Measurements from ENCODE around the gene CSK.

The CSK gene

DNA sequence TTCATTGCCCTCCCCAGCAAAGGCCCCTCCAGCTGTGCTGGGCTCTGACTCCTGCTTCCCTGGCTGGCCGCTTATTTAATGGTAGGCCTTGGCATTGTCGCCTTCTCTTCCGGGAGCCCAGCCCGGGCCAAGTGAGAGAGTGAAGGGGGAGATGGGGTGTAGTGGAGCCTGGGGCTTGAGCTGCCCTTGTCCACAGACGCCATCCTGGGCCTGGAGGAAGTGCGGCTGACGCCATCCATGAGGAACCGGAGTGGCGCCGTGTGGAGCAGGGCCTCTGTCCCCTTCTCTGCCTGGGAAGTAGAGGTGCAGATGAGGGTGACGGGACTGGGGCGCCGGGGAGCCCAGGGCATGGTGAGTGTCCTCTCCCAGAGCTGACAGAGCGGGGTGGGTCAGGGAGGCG lies 34.1 kb downstream of the CSK start:
- H3K27ac ChIP-seq = peak overlapping the region; percentile 81
- no peak for TF ChIP-seq ZFX (IDR thresholded peaks at IDR 0.05)
- TF ChIP-seq, protein P1, sequence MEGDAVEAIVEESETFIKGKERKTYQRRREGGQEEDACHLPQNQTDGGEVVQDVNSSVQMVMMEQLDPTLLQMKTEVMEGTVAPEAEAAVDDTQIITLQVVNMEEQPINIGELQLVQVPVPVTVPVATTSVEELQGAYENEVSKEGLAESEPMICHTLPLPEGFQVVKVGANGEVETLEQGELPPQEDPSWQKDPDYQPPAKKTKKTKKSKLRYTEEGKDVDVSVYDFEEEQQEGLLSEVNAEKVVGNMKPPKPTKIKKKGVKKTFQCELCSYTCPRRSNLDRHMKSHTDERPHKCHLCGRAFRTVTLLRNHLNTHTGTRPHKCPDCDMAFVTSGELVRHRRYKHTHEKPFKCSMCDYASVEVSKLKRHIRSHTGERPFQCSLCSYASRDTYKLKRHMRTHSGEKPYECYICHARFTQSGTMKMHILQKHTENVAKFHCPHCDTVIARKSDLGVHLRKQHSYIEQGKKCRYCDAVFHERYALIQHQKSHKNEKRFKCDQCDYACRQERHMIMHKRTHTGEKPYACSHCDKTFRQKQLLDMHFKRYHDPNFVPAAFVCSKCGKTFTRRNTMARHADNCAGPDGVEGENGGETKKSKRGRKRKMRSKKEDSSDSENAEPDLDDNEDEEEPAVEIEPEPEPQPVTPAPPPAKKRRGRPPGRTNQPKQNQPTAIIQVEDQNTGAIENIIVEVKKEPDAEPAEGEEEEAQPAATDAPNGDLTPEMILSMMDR (conservative IDR thresholded peaks at IDR 0.05) = no peak

DNA sequence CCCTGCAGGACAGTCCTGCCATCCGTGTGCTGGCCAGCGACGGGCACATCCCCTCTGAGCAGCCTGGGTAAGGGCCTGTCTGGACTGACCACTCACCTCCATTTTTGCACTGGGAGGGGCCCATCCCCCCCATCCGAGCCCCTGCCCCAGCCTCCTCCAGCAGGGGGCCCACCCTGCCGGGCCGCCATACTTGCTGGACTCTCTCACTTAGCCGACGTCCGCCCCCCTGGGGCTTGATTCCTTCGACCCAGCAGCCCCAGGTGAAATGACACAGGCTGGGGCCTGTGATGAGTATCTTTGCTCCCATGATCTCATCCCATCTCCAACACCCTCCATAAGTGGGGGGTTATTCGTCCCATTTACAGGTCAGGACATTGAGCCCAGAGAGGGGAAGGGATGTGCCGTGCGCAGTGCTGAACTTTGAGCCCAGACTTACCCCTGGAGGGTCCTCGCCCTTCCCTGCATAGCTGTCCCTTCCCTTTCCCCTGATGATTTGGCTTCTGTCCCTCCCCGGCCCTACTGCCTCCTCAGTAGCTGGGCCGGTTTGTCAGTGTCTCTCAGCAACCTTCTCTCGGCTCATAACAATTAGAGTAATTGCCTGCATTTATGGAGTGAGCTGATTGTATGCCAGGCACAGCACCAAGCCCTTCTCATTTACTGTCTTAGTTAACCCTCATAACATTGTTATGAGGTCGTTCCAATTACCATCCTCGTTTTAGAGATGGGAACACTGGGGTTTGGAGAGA lies 34.9 kb downstream of the CSK start:
- TF ChIP-seq ZFX (IDR thresholded peaks at IDR 0.05) = no peak
- TF ChIP-seq, protein P1 (conservative IDR thresholded peaks at IDR 0.05) = no peak
- peak overlapping the region; percentile 81 for H3K27ac ChIP-seq

DNA sequence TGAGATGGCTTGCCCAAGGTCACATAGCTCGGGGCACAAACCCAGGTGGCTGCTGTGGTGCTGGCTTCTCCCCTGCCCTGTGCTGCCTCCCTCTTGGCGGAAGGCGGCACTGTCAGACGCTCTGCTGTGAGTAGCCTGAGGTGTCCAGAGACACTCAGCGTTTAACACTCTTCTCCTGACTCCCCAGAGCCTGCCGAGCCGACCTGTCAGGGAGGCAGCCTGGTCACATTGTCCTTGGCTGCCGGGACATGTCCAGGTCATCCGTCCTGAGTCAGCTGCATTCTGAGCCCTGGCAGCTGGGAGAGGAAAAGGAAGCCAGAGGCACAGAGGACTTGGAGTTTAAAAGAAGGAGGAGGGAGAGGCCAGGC lies 35.5 kb downstream of the CSK start:
- no peak for TF ChIP-seq ZFX (IDR thresholded peaks at IDR 0.05)
- TF ChIP-seq, protein P1 (conservative IDR thresholded peaks at IDR 0.05) = no peak; the same call in 1 of the 2 replicates
- H3K27ac ChIP-seq = peak overlapping the region; percentile 81

DNA sequence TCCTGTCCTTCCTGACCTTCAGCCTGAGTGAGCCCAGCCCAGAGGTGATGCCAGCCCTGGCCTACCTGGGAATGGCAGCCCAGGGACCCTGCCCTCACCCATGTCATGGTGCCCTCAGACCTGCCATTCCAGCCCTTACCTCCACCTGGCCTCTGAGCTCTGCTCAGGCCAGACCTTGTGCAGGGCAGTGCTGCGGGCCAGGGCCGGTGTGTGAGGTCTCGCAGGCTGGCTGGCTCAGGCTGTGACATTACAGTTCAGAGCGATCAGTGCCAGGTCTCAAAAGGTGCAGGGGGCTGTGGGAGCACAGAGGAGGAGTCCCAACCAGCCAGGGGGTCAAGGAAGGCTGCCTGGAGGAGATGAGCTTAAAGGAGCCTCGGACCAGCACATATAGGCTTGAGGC lies 38.2 kb downstream of the CSK start:
- no peak overlapping the region for H3K27ac ChIP-seq

DNA sequence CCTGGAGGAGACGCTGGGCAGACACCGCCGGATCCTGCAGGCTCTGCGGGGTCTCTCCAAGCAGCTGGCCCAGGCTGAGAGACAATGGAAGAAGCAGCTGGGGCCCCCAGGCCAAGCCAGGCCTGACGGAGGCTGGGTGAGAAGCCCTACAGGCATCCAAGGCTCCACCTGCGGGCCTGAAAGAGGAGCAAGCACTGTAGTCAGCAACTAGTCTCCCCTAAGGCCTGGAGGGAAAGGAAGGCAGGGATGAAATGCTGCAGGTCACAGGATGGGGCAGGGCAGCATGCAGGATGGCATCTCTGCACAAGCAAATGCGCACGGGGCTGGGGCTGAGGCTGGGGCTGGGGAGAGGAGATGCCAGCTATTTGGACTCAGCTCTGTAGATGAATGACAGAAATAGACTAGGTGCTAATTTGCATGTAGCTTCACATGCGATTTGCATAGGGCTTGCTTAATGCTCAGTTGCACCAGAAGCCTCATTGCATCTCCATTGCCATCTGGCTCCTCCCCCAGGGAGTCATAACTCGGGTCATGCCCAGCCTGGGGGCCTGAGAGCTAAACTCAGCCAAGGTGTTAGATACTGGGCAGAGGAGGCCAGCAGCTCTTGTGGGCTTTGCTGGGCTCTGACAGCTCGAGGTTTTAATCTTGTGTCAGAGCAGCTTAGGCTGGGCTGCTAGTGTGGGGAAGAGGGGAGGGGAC lies 39.4 kb downstream of the CSK start:
- no peak overlapping the region for H3K27ac ChIP-seq
- TF ChIP-seq ZFX (IDR thresholded peaks at IDR 0.05) = no peak
- TF ChIP-seq, protein P1 (conservative IDR thresholded peaks at IDR 0.05) = no peak

More for the DNA sequence above, 38.2 kb downstream of the CSK start:
- TF ChIP-seq ZFX (IDR thresholded peaks at IDR 0.05) = no peak
- TF ChIP-seq, protein P1 (conservative IDR thresholded peaks at IDR 0.05) = no peak

DNA sequence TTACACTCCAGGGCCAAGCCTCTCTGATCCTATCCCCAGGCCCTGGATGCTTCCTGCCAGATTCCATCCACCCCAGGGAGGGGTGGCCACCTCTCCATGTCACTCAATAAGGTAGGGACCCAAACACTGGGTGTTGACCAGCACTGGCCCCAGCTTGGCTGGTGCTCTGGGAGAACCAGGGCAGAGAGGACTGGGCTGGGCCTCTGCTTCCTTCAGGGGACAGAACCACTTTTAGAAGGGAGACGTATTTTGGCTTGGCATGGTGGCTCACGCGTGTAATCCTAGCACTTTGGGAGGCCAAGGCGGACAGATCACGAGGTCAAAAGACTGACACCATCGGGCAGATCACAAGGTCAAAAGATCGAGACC lies 39.9 kb downstream of the CSK start:
- no peak overlapping the region for H3K27ac ChIP-seq
- TF ChIP-seq ZFX (IDR thresholded peaks at IDR 0.05) = no peak
- TF ChIP-seq, protein P1 (conservative IDR thresholded peaks at IDR 0.05) = no peak

DNA sequence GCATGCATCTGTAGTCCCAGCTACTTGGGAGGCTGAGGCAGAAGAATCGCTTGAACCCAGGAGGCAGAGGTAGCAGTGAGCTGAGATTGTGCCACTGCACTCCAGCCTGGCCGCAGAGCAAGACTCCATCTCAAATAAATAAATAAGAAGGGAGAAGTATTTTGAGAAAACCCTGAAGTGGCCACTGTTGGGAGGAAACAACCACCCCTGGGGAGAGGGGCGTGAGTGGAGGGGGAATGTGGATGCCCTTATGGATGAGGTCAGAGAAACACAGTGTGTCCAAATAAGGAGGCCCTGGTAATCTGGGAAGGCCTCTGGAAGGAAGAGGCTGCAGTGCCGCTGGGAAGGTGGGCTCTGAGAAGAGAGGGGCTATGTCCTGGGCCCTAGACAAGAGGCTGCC lies 40.4 kb downstream of the CSK start:
- TF ChIP-seq, protein P1 (conservative IDR thresholded peaks at IDR 0.05) = no peak
- no peak overlapping the region for H3K27ac ChIP-seq
